ENCODE measurements around the gene SSTR3. TPM values are rescaled to one million over a fixed set of nuclear protein-coding genes. Genes with fewer than 3 reads are reported as not detected.
A peak's percentile ranks its signal among the peaks of the same experiment; 100 is the strongest.

SSTR3 gene
- total and polyA plus RNA-seq, 2 of the 4 experiments (the other 2 are of a cell fraction), result under 0.01 to 0.07 TPM

GRCh38 chr22:37229805-37230672 lies 17.8 kb upstream of the SSTR3 start:
- 40% methylated on average over 2 of the region's 8 CpGs; no CpG with 5 or more reads in 1 of the 2 experiments for WGBS, 2 experiments (ENCODE audit: extremely low coverage in 2 of 2, insufficient read length in 1 of 2)
- peak overlapping the region; percentile 77 for H2AK9ac ChIP-seq (replicated peaks; ENCODE audit: low read depth, low read length, poor library complexity)
- H2BK5ac ChIP-seq (ENCODE audit: low read depth, low read length, poor library complexity, severe bottlenecking), result peak overlapping the region; percentile 75
- no peaks in the 10 kb centered on the region for H3K9me3 ChIP-seq (ENCODE audit: control insufficient read depth, insufficient read depth, low read length)
- H2BK120ac ChIP-seq (ENCODE audit: low read depth, low read length), result peak overlapping the region; percentile 45
- H4K20me1 ChIP-seq (ENCODE audit: insufficient read depth, low read length), result peaks cover 7% of the 10 kb centered on the region
- dilution Hi-C loops (cut with HindIII; ENCODE audit: low sequenced_read_pairs, unreplicated experiment) (no loop called here), in situ Hi-C loops (cut with MboI; ENCODE audit: low sequenced_read_pairs) (no loop called here), intact Hi-C loops (cut with micrococcal nuclease) (no loop called here)
- no peak overlapping the region for H3K9ac ChIP-seq (ENCODE audit: low read depth, low read length)
- no peak overlapping the region for H3K56ac ChIP-seq (ENCODE audit: extremely low read depth, insufficient read depth, low read length)
- no peak overlapping the region for H2BK15ac ChIP-seq (ENCODE audit: low read depth, low read length)
- peak overlapping the region; percentile 68 for H4K91ac ChIP-seq (ENCODE audit: insufficient read depth, low read depth, low read length)
- no peak overlapping the region for H3K4me2 ChIP-seq (ENCODE audit: low read depth, low read length)
- 0 out of 2 replicates have a peak overlapping the region, but pooled peaks have one; percentile 0 for H3K27ac ChIP-seq (ENCODE audit: insufficient read depth, low read length)
- peaks cover 0 to 7% of the 10 kb centered on the region in 2 experiments; a peak in 1 of 4 replicates for H3K79me1 ChIP-seq (ENCODE audit: low read depth in 1 of 2, low read length in 2 of 2)
- peaks cover 15% of the 10 kb centered on the region for H3K9me1 ChIP-seq (ENCODE audit: insufficient read depth, low read length)
- peak overlapping the region; percentile 76 for H3K14ac ChIP-seq (replicated peaks; ENCODE audit: low read depth, low read length)
- peak overlapping the region in 1 of 2 experiments; percentile 61; a peak in 2 of 4 replicates for H4K8ac ChIP-seq (ENCODE audit: low read depth in 2 of 2, low read length in 2 of 2)
- H2BK20ac ChIP-seq (ENCODE audit: low read depth, low read length), result peak overlapping the region; percentile 60; the same call in 1 of the 2 replicates
- H3K4me1 ChIP-seq (ENCODE audit: control insufficient read depth, insufficient read depth, low read length), result peaks cover 22% of the 10 kb centered on the region
- H3K27me3 ChIP-seq (ENCODE audit: control insufficient read depth, insufficient read depth, low read length), result no peaks in the 10 kb centered on the region; the same call in 1 of the 2 replicates
- no peak overlapping the region; the same call in 1 of the 2 replicates for H3K23ac ChIP-seq (ENCODE audit: low read depth, low read length)
- peak overlapping the region; percentile 16; the same call in 1 of the 2 replicates for H4K5ac ChIP-seq (ENCODE audit: low read depth, low read length)
- H3K36me3 ChIP-seq (ENCODE audit: control insufficient read depth, insufficient read depth, low read length), result no peaks in the 10 kb centered on the region
- ATAC-seq (ENCODE audit: low read depth), result peak; percentile 28
- peak; percentile 51 for DNase-seq
- no TSS peak for BruUV-seq (replicated peaks)
- H3K4ac ChIP-seq (ENCODE audit: low read depth, low read length), result peak overlapping the region; percentile 90
- ChIA-PET POLR2A (ENCODE audit: unreplicated experiment) (no interaction called here), CTCF (interaction anchor here (0.8 to 1.3 kb wide), 3 partner anchors 10 to 32 kb away, joined by 3 read pairs; no protein-coding TSS in a partner anchor)
- peak overlapping the region; percentile 89 for H2AK5ac ChIP-seq (ENCODE audit: low read depth, low read length)
- H2AFZ ChIP-seq (replicated peaks; ENCODE audit: low read length, poor library complexity), result peak overlapping the region; percentile 64
- no peak overlapping the region for H3K18ac ChIP-seq (ENCODE audit: low read depth, low read length)
- no peak overlapping the region for H3K4me3 ChIP-seq (ENCODE audit: insufficient read depth, low read depth, low read length)
- TF ChIP-seq POLR2A (IDR thresholded peaks at IDR 0.05; ENCODE audit: low read depth, low read length) (no peak), RAD21 (IDR thresholded peaks at IDR 0.05; ENCODE audit: low read length) (no peak), MXI1 (IDR thresholded peaks at IDR 0.05; ENCODE audit: borderline replicate concordance, low read depth, low read length) (no peak), RFX5 (IDR thresholded peaks at IDR 0.05; ENCODE audit: low read depth, low read length) (no peak), SMC3 (IDR thresholded peaks at IDR 0.05; ENCODE audit: low read depth, low read length) (no peak), RCOR1 (IDR thresholded peaks at IDR 0.05; ENCODE audit: insufficient replicate concordance, low read length) (no peak), ELK1 (IDR thresholded peaks at IDR 0.05; ENCODE audit: borderline replicate concordance, low read depth, low read length) (no peak), CHD1 (IDR thresholded peaks at IDR 0.05; ENCODE audit: low read depth, low read length) (no peak), MAZ (IDR thresholded peaks at IDR 0.05; ENCODE audit: borderline replicate concordance, low read depth, low read length) (no peak), FOS (IDR thresholded peaks at IDR 0.05; ENCODE audit: low read depth, low read length) (no peak), CEBPB (IDR thresholded peaks at IDR 0.05; ENCODE audit: low read depth, low read length) (no peak), CTCF (conservative IDR thresholded peaks at IDR 0.05; ENCODE audit: low read depth, low read length) (no peak), USF2 (IDR thresholded peaks at IDR 0.05; ENCODE audit: low read depth, low read length) (no peak)
